Neural progenitor cell (in vitro differentiated cells): ENCODE results near the gene UTP3. TPM values are rescaled to one million over a fixed set of nuclear protein-coding genes. Genes with fewer than 3 reads are reported as not detected.

Experiments used
- DNase-seq: peaks from one replicate; pipeline ENCODE4 v3.0.0-alpha.2; 2016; ENCODE audit warnings: low spot score
- H2AFZ ChIP-seq: fragments of 200-600 bp; sonication (generic); replicated peaks from 2 replicates; pipeline ENCODE4 v1.6.1; 2016; ENCODE audit warnings: antibody characterized with exemption
- H3F3A ChIP-seq: fragments of 200-600 bp; sonication (generic); 2 replicates; pipeline ENCODE4 v1.6.1; 2016; ENCODE audit warnings: antibody characterized with exemption, low read depth
- H3K27ac ChIP-seq: fragments of 200-600 bp; sonication (generic); 2 replicates; pipeline ENCODE4 v1.5.1; 2016; ENCODE audit warnings: mild to moderate bottlenecking
- H3K27me3 ChIP-seq: fragments of 200-600 bp; sonication (generic); 2 replicates; pipeline ENCODE4 v1.6.1; 2016; ENCODE audit warnings: mild to moderate bottlenecking, moderate library complexity
- H3K36me3 ChIP-seq: fragments of 200-600 bp; sonication (generic); 2 replicates; pipeline ENCODE4 v1.5.1; 2016
- H3K4me1 ChIP-seq: fragments of 200-600 bp; sonication (generic); 2 replicates; pipeline ENCODE4 v1.6.1; 2016; ENCODE audit warnings: mixed run types
- H3K4me2 ChIP-seq: fragments of 200-600 bp; sonication (generic); 2 replicates; pipeline ENCODE4 v1.6.1; 2016
- H3K4me3 ChIP-seq: fragments of 200-600 bp; sonication (generic); 2 replicates; pipeline ENCODE4 v1.5.1; 2016
- H3K79me2 ChIP-seq: fragments of 200-600 bp; sonication (generic); 2 replicates; pipeline ENCODE4 v1.6.1; 2016; ENCODE audit warnings: low read depth
- H3K9ac ChIP-seq: fragments of 200-600 bp; sonication (generic); 2 replicates; pipeline ENCODE4 v1.6.1; 2016
- H3K9me3 ChIP-seq: fragments of 200-600 bp; sonication (generic); 2 replicates; pipeline ENCODE4 v1.5.1; 2016; ENCODE audit warnings: low read depth
- H4K20me1 ChIP-seq: fragments of 200-600 bp; sonication (generic); 2 replicates; pipeline ENCODE4 v1.6.1; 2016; ENCODE audit warnings: low read depth
- H3K27ac Mint-ChIP-seq: 3 replicates; pipeline ENCODE4 v1.8.0; 2021; ENCODE audit warnings: mixed read lengths
- H3K27me3 Mint-ChIP-seq: 2 replicates; pipeline ENCODE4 v1.8.0; 2022; ENCODE audit warnings: low read depth, mild to moderate bottlenecking, inconsistent platforms, moderate library complexity, mixed read lengths; ENCODE audit not compliant: insufficient read depth
- H3K36me3 Mint-ChIP-seq: 3 replicates; pipeline ENCODE4 v1.8.0; 2021; ENCODE audit warnings: mixed read lengths
- H3K4me1 Mint-ChIP-seq: 3 replicates; pipeline ENCODE4 v1.8.0; 2021; ENCODE audit warnings: mixed read lengths
- H3K4me3 Mint-ChIP-seq: 3 replicates; pipeline ENCODE4 v1.8.0; 2021; ENCODE audit warnings: mild to moderate bottlenecking, moderate library complexity, mixed read lengths
- H3K9me3 Mint-ChIP-seq: 3 replicates; pipeline ENCODE4 v1.8.0; 2020; ENCODE audit warnings: mixed read lengths
- CTCF ChIP-seq: fragments of 200-600 bp; sonication (generic); IDR thresholded peaks from 2 replicates; pipeline ENCODE4 v1.5.1; 2017; ENCODE audit warnings: antibody characterized with exemption, mild to moderate bottlenecking
- EZH2 ChIP-seq: fragments of 200-600 bp; sonication (generic); IDR thresholded peaks from 2 replicates; pipeline ENCODE4 v1.6.1; 2017; ENCODE audit warnings: antibody characterized with exemption, mild to moderate bottlenecking, moderate library complexity
- EZH2phosphoT487 ChIP-seq: fragments of 200-600 bp; sonication (generic); IDR thresholded peaks from 2 replicates; pipeline ENCODE4 v1.6.1; 2017; ENCODE audit warnings: antibody characterized with exemption
- total RNA-seq: library from RNA; depleted of rRNA; stranded (reverse); fragments of >200 nt; gene quantifications from 2 replicates; pipeline ENCODE4 v1.2.3, GENCODE V29; 2015; ENCODE audit warnings: low replicate concordance

The UTP3 gene
- total RNA-seq, 1 donor from 2014 or later: 19.8 TPM

- peaks cover 2% of the 10 kb centered on the region for H3K27me3 Mint-ChIP-seq
- peaks cover 33% of the 10 kb centered on the region for H3K4me1 Mint-ChIP-seq
- Histone ChIP-seq H3K4me1 (peaks cover 19% of the 10 kb centered on the region), H3K27me3 (no peaks in the 10 kb centered on the region), H3K4me2 (no peak overlapping the region), H3K36me3 (no peaks in the 10 kb centered on the region), H2AFZ (no peak overlapping the region), H3K4me3 (no peak overlapping the region), H3F3A (peaks cover 16% of the 10 kb centered on the region), H3K27ac (no peak overlapping the region), H3K9ac (no peak overlapping the region), H3K79me2 (peaks cover 93% of the 10 kb centered on the region), H4K20me1 (peaks cover 18% of the 10 kb centered on the region), H3K9me3 (no peaks in the 10 kb centered on the region)
- H3K9me3 Mint-ChIP-seq: peaks cover 5% of the 10 kb centered on the region
- H3K4me3 Mint-ChIP-seq: no peak overlapping the region
- peaks cover 9% of the 10 kb centered on the region for H3K36me3 Mint-ChIP-seq
- no peak overlapping the region for H3K27ac Mint-ChIP-seq
- no peak for DNase-seq
- TF ChIP-seq EZH2 (no peak), EZH2phosphoT487 (no peak), CTCF (no peak)
Measured at GRCh38 chr4:70713453-70714078, 25.2 kb downstream of the UTP3 start.

GRCh38 chr4:70714079-70714887, 26.0 kb downstream of the UTP3 start:
- H3K9me3 Mint-ChIP-seq: peaks cover 5% of the 10 kb centered on the region
- H3K36me3 Mint-ChIP-seq: peaks cover 9% of the 10 kb centered on the region
- H3K4me1 ChIP-seq: peaks cover 14% of the 10 kb centered on the region
- H3K9ac ChIP-seq: no peak overlapping the region
- H3K4me3 Mint-ChIP-seq: no peak overlapping the region
- H3K9me3 ChIP-seq: no peaks in the 10 kb centered on the region
- H3K4me3 ChIP-seq: no peak overlapping the region
- no peaks in the 10 kb centered on the region for H3K36me3 ChIP-seq
- TF ChIP-seq EZH2phosphoT487 (no peak), CTCF (no peak), EZH2 (no peak)
- peaks cover 91% of the 10 kb centered on the region for H3K79me2 ChIP-seq
- DNase-seq: no peak
- no peak overlapping the region for H3K4me2 ChIP-seq
- peaks cover 27% of the 10 kb centered on the region for H3K4me1 Mint-ChIP-seq
- no peak overlapping the region for H3K27ac Mint-ChIP-seq
- H2AFZ ChIP-seq: no peak overlapping the region
- H3K27ac ChIP-seq: no peak overlapping the region
- H4K20me1 ChIP-seq: peaks cover 18% of the 10 kb centered on the region
- peaks cover 12% of the 10 kb centered on the region for H3F3A ChIP-seq
- H3K27me3 Mint-ChIP-seq: peaks cover 2% of the 10 kb centered on the region
- H3K27me3 ChIP-seq: no peaks in the 10 kb centered on the region

GRCh38 chr4:70715097-70715496, 26.8 kb downstream of the UTP3 start:
- peaks cover 10% of the 10 kb centered on the region for H4K20me1 ChIP-seq
- no peak overlapping the region for H3K27ac Mint-ChIP-seq
- peaks cover 5% of the 10 kb centered on the region for H3K9me3 Mint-ChIP-seq
- H2AFZ ChIP-seq: no peak overlapping the region
- TF ChIP-seq CTCF: no peak
- no peak for TF ChIP-seq EZH2phosphoT487
- TF ChIP-seq EZH2: no peak
- H3K4me1 Mint-ChIP-seq: peaks cover 19% of the 10 kb centered on the region
- no peak overlapping the region for H3K4me3 Mint-ChIP-seq
- H3K27ac ChIP-seq: no peak overlapping the region
- no peaks in the 10 kb centered on the region for H3K27me3 ChIP-seq
- peaks cover 90% of the 10 kb centered on the region for H3K79me2 ChIP-seq
- no peak overlapping the region for H3K9ac ChIP-seq
- no peaks in the 10 kb centered on the region for H3K36me3 ChIP-seq
- H3K36me3 Mint-ChIP-seq: peaks cover 9% of the 10 kb centered on the region
- no peaks in the 10 kb centered on the region for H3K9me3 ChIP-seq
- H3F3A ChIP-seq: peaks cover 4% of the 10 kb centered on the region
- no peak overlapping the region for H3K4me2 ChIP-seq
- peaks cover 2% of the 10 kb centered on the region for H3K27me3 Mint-ChIP-seq
- H3K4me3 ChIP-seq: no peak overlapping the region
- H3K4me1 ChIP-seq: peaks cover 6% of the 10 kb centered on the region
- no peak for DNase-seq
